NCI-H187 (cell line): ENCODE data around the gene IRAK3.
A peak's percentile ranks its signal among the peaks of the same experiment; 100 is the strongest.
"Not testable (repeated sequence)": the region's sequence is repeated elsewhere in the genome, so short reads cannot be mapped to it uniquely, and the experiment has no call there.

Source experiments
- DNase-seq, 2 experiments: peaks; one replicate each; lab custom pipeline; 2025; lab: John Stamatoyannopoulos, UW

IRAK3 gene

GRCh38 chr12:66262737-66263136 is 73.7 kb downstream of the IRAK3 start:
- no peak for DNase-seq

- DNase-seq: no peak
Measured at GRCh38 chr12:66268562-66268961, 79.5 kb downstream of the IRAK3 start.

GRCh38 chr12:66269142-66269541 is 80.1 kb downstream of the IRAK3 start:
- DNase-seq: no peak

GRCh38 chr12:66269757-66270383 is 80.9 kb downstream of the IRAK3 start:
- DNase-seq: peak in 1 of 2 experiments; percentile 2

- DNase-seq: no peak
Measured at GRCh38 chr12:66270613-66271012, 81.6 kb downstream of the IRAK3 start.

GRCh38 chr12:66272650-66273049 is 83.6 kb downstream of the IRAK3 start:
- DNase-seq: no peak

GRCh38 chr12:66273147-66273546 is 84.1 kb downstream of the IRAK3 start:
- no peak for DNase-seq

GRCh38 chr12:66275040-66275439 is 86.0 kb downstream of the IRAK3 start:
- no peak for DNase-seq

- DNase-seq: no peak
Measured at GRCh38 chr12:66279123-66279712, 90.2 kb downstream of the IRAK3 start.

- no peak for DNase-seq
Measured at GRCh38 chr12:66280561-66280960, 91.5 kb downstream of the IRAK3 start.

- DNase-seq: no peak
Measured at GRCh38 chr12:66282244-66282643, 93.2 kb downstream of the IRAK3 start.

- DNase-seq: no peak
Measured at GRCh38 chr12:66287275-66287674, 98.3 kb downstream of the IRAK3 start.

- no peak for DNase-seq
Measured at GRCh38 chr12:66288121-66288520, 99.1 kb downstream of the IRAK3 start.

- DNase-seq: no peak
Measured at GRCh38 chr12:66289485-66289884, 100.5 kb downstream of the IRAK3 start.

GRCh38 chr12:66290716-66291200 is 101.7 kb downstream of the IRAK3 start:
- no peak for DNase-seq

- no peak for DNase-seq
Measured at GRCh38 chr12:66296176-66296683, 107.2 kb downstream of the IRAK3 start.

GRCh38 chr12:66297080-66297479 is 108.1 kb downstream of the IRAK3 start:
- DNase-seq: no peak

- DNase-seq: no peak
Measured at GRCh38 chr12:66297923-66298322, 108.9 kb downstream of the IRAK3 start.

GRCh38 chr12:66301944-66302826 is 113.2 kb downstream of the IRAK3 start, which contains the start of gene HELB:
Gene HELB (plus strand): TSS chr12:66302493. CDS start chr12:66302604, 111 bp downstream.
- peak; percentile 93 to 97 for DNase-seq

- no peak for DNase-seq
Measured at GRCh38 chr12:66302827-66303169, 113.8 kb downstream of the IRAK3 start.

- DNase-seq: not testable (repeated sequence)
Measured at GRCh38 chr12:66303316-66303804, 114.3 kb downstream of the IRAK3 start.
